Posterior vena cava (tissue), 2 donors: Measurements from ENCODE around the gene PLAC1. TPM values are rescaled to one million over a fixed set of nuclear protein-coding genes. Genes with fewer than 3 reads are reported as not detected.

Source experiments
- DNase-seq: peaks from one replicate; pipeline ENCODE4 v3.0.0-alpha.2; 2020; ENCODE audit warnings: low spot score
- intact Hi-C, 2 donors: fragments of 100-400 bp; cut with DNase I; formaldehyde crosslinking; loops; one replicate each; pipeline versions ENCODE4 v1.14.1 to v1.14.2; 2022 to 2023
- total RNA-seq, 2 donors: library from RNA; stranded (reverse); fragmentation: NEBNext Ultra II Directional; extraction: Animal tissue kit (Norgen Biotek cat#: 25700); gene quantifications; one replicate each; pipeline ENCODE4 v1.2.1, GENCODE V29; 2021
- donor health status: DM: yes; HTN: yes; CAD: no.
- donor health status: DM: yes; HTN: yes; CAD: no.

Gene PLAC1
- total RNA-seq, 2 donors from 2014 or later, result not detected

DNA sequence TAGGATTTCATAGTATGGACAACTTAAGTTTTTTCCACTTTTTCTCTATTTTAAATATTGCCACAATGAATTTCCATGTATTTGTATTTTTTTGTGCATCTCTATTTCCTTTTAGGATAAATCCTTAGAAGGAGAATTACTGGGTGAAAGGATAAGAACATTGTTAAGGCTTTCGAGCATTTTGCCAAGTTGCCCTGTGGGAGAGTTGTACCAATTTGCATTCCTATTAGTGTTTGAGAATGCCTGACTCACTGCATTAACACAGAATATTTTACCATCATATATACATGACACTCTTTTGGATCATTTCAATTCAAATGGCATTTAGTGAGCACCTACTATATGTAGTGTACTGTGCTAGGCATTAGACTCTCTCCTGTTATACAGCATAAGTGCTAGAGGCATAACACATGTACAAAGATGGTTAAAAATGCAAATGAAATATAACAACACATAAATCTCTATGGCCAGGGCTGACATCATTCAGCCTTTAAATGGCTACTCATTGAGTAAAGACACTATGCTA lies 57.0 kb downstream of the PLAC1 start:
- DNase-seq, result no peak
- intact Hi-C loops, result no loop called here

DNA sequence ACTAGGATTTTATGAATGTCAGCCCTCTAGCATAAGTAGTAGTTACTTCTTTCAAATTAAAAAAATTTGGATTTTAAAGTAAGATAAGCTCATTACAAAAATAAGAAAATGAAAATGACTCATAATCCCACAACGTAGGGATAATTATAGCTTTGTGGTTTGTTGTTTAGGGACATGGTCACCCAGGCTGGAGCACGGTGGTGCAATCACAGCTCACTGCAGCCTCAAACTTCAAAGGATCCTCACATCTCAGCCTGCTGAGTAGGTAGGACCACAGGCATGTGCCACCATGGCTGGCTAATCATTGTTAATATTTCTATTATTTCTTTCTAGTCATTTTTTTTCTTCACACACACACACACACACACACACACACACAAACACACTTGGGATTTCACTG lies 57.6 kb downstream of the PLAC1 start:
- intact Hi-C loops, result no loop called here
- DNase-seq, result no peak

DNA sequence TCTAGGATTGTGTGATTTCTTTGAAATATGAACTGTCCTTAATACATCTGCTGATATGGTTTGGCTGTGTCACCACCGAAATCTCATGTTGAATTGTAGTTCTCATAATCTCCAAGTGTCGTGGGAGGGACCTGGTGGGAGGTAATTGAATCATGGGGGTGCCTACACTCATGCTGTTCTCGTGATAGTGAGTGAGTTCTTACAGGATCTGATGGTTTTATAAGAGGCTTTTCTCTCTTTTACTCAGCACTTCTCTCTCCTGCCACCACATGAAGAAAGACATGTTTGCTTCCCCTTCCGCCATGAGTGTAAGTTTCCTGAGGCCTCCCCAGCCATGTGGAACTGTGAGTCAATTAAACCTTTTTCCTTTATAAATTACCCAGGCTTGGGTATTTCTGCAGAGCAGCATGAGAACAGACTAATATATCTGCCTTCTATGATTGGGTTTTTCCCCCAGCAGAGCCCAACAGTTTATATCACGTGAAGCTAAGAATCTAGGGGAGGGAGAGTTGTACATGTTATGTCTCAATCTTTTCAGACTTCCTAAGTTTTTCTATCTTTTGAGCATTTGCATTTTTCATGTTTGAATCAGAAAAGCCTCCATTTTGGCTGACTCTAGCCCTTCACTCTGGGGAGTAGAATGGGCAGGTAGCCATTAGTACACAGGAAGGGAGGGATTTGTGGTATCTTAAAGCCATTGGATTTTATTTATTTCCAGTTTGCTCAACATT lies 58.9 kb downstream of the PLAC1 start:
- intact Hi-C loops, result no loop called here
- no peak for DNase-seq

DNA sequence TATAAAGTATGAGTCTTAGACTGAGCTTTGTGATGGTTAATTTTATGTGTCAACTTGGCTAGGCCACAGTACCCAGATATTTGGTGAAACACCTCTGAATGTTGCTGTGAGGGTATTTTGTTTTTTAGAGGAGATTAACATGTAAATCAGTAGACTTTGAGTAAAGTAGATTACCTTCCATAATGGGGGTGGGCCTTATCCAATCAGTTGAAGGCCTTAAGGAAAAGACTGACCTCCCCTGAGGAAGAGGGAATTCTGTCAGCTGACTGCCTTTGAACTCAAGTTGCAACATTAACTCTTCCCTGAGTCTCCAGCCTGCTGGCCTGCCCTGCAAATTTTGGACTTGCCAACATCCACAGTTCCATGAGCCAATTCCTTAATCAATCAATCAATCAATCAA lies 66.0 kb downstream of the PLAC1 start:
- intact Hi-C loops, result no loop called here
- no peak for DNase-seq

DNA sequence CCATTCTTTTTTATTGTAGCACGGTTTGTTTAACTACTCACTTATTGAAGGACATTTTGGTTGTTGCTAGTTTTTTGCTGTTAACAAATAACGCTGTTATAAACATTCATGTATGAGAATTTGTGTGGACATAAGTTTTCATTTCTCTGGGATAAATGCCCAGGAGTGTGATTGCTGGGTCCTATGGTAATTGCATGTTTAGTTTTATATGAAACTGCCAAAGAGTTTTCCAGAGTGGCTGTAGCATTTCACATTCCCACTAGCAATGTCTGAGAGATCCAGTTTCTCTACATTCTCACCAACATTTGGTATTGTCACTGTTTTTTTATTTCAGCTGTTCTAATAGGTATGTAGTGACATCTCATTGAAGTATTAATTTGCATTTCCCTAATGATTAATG lies 66.8 kb downstream of the PLAC1 start:
- intact Hi-C loops, result no loop called here
- DNase-seq, result no peak

DNA sequence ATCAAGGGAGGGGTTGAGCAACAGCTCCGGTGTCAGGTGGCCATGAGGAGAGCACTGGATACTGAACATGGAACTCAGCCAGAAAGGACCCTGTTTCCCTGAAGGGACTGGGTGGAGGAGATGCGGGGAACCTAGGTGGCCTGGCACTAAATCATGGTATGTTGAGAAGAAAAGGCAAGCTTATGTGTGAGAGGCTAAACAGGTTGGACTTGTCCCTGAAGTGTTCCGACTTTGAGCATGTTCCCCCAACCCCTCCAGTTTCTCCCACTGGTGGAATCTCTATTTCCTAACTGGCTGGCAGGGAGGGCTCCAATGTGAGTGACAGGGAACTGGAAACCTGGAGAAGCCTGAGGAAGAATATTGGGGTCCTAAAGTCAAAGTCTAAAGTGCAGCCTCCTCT lies 69.5 kb downstream of the PLAC1 start:
- intact Hi-C loops, result no loop called here
- no peak for DNase-seq

DNA sequence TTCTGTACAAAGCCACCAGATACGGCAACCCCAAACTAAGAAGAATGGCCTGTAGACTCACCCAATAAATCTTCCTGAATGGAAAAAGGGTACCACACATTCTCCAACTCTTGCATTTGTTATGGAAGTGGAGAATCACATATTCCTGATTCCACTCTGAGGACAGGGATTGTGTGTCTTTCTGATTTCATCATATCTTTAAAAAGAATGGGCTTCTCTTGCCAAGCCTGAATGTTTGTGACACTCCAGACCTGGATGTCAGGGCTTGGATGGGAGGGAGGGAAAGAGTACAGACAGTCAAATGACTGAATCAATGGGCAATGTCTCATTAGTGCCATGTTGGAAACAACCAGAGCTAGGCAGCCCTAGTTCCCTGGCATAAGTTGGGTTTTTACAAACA lies 77.4 kb downstream of the PLAC1 start:
- DNase-seq, result no peak
- intact Hi-C loops, result no loop called here

DNA sequence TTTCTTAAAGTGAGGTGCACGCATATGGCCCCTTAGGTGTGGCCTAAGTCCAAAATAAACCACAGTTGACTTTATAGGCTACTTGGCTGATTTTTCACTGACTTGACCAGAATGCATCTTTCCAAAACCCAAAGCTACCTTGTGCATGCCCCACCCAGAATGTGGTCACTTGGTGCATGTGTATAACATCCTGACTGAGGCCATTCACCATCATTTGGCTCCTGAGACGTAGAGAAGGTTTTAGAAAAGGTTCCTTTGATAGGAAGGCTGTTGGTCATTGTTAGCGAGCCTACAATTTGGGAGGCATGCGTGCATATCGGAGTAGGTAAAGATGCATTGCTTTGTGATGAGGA lies 84.6 kb downstream of the PLAC1 start:
- no peak for DNase-seq
- intact Hi-C loops, result no loop called here

DNA sequence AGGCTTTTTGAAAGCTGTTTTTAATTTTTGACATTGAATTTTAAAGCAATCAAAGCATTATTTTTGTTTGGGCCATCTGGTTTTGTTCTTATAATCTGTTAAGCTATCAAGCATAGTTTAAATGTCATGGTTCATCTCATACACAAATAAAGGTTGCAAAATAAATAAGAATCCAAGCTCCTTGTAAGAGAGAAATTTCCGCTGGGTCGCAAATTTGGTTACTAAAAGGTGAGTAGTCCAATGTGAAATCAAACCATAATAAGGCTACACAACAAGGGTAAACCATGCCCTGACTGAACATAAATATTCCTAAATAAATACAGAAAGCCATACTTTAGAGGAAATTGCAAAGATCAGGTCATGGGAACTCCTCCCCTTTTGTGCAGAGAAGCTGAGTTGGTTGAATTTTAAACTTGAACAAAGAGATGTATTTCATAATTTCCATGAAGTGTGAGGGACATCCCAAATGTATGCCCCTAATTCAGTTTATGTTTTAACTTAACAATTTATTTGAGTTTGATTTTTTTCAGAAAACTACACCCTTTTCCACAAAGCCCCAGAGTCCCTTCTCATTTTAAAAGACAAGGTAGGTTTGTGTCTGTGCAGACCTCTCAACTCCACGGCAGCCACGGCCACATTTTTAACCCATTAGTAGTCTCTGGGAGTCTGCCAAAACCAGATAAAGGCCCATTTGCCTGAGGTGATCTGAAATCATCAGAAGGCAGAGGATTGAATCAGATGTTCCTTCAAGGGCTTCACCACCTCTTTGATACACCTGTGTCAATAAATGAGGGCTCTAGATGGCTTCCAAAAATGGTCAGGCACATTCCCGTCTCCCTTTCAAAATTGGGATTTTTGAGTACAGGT lies 85.2 kb downstream of the PLAC1 start:
- no peak for DNase-seq
- intact Hi-C loops, result no loop called here

DNA sequence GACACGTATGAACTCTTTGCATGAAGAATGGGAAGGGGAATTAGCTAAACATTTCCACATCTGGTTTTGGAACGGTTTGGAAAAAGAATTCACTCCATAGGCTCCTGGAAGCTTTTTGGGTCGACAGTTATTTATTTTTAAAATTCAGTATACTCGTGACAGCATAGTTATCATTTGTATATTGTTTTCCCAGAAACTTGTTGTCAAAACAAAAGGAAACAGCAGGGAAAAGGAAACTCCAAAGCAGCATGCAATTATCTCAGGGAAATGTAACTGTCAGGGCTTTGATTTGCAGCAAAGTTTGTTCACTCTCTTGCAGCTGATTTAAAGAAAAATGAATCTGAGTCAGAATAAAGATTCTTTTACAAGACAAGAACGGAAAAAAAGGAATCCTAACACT lies 86.5 kb downstream of the PLAC1 start:
- intact Hi-C loops, result no loop called here
- DNase-seq, result no peak

DNA sequence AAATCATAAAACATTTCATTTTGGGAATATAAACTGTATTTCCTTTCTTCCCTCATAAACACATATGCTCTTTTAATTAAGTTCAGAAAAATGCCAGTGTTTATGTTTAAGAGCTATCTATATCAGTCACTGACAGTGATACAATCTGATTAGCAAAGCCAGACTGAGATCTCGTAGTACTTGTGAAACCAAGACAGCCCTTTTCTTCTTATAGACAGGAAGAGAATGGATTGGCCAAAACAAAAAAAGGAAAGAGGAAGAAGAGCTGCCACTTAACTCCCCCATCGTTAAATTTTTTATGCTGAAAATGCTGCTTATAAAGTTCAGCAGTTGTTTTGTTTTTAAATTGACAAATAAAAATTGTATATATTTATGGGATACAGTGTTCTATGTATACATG lies 87.4 kb downstream of the PLAC1 start:
- intact Hi-C loops, result no loop called here
- no peak for DNase-seq

DNA sequence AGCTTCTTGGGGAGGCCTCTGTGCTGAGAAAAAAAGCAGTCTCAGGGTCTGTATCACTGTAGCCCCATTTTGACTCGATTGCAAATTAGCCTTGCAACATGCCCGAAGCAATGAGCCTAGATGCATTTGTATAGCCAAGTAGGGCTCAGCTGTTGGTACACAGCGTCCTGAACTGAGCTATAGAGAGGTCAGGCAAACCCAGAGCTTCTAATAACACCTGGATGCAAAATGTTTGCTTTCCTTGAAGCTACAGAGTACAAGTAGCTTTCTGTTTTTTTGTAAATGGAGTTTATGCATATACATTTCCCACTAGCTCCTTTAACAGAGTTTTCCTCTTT lies 87.8 kb downstream of the PLAC1 start:
- DNase-seq, result no peak
- intact Hi-C loops, result no loop called here

DNA sequence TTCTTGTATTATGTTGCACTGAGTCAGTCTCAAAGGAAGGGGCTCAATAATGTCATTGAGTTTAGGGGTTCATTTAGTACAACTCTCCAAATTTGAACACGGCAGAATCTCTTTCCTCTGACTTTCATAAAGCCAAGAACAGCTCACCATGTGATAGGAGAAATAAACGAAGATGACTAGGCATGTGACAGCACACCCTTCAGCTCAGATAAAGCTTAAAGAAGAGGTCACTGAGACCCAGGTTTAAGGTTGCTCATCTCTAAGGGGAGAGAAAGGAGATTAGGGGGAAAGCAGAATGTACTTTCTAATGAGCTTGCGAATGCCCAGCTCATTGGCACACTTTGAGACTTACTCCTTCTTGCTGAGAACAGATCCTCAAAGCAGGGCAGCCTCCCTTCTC lies 89.0 kb downstream of the PLAC1 start:
- intact Hi-C loops, result no loop called here
- no peak for DNase-seq

DNA sequence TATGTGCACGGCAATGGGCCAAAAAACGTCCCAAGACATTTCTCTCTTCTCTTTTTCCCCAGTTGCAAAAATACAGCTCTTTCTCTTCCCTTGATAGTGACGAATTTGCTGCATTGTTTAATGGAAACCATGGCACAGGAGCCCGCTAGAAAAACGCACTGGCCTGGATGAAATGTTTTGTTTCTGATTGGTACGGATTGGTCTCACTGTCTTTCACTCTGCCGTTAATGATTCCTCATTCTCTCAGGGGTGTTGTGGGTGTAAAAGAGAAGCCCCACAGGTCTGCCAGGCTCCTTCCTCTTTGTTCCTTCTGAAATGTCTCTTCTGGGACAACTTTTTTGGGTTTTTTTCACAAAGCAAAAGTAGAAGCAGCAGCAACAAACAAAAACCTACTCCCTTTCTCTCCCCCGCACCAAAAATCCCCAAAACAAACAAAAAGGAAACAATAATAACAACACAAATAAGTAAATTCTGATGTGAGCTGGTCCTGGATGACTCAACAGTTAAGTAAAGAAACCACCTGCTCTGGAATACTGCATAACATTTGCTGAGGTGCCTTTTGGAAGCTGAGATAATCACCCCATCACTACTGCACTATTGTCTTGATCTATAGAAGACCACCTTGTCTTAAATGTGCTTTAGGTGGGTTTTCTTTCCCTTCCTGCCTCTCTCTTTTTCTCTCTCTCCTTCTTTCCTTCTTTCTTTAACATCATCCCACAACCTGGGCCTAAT lies 89.8 kb downstream of the PLAC1 start:
- no peak for DNase-seq
- intact Hi-C loops, result no loop called here

DNA sequence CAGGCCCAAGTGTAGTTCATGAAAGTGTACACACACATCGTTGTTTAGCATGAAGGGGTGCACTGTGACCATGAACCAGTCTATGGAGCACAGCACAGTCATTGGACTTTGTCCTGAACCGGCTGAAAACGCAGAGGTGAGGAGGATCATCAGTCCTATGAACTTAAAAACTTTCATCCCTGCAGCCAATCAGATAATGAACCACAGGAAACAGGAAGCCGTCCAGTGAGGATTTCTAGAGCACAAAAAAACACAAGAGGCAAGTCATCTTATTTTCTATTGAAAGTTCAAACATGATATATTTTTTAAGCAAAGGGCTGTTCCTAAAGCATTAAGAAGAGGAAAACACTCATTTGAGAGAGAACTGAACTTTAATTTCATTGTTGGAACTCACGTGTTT lies 91.8 kb downstream of the PLAC1 start:
- no peak for DNase-seq
- intact Hi-C loops, result no loop called here

DNA sequence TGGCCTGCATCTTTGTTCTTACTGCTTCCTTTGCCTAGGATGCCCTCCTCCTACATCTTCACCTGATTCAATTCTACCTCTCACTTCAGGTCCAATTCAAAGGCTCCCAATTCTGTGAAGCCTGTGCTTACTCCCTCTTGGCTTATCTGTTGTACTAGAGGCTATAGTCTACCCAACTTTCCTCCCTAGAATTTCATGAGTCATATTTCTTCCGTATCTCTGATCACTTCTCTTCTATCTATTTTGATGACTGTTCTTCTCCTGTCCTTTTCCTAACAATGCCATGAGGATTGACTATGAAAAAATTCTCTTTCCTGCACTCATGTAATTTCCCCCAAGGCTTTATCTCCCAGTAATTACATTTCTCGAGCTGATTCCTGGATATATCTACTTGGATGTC lies 96.3 kb downstream of the PLAC1 start:
- no peak for DNase-seq
- intact Hi-C loops, result no loop called here

DNA sequence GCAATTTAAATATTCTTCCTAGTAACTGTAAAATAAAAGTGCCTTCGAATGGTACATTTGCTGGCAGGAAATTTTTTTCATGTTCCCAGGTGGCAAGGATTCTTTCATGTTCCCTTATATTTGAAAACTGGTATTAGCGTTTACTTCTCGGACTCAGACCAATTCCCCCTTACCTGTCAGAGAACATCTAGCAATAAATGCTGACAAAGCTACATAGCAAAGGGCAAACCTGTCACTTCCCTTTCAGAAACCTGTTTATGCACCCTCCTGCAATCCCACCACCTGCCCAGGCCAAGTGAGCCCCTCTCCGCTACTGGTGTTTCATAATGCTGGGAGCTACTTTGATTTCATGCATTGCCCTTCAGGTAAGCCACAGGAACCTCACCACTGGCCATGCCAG lies 100.1 kb downstream of the PLAC1 start:
- no peak for DNase-seq
- intact Hi-C loops, result no loop called here

DNA sequence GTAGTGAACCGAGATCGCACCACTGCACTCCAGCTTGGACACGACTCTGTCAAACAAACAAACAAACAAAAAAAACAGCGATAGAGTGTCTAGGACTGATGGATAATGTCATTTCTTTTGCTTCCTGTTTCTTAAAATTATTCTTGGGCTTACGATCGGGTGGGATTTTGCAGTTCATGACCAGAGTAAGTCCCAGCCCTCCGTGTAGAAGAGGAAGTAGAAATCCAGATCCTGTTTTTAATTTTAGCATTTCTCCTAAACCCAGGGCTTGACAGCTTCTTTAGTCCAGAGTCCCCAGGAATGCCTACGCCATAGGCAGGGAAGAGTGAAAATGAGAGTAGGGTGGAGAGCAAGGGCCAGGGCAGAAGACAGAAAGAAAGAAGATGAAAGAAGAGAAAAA lies 104.0 kb downstream of the PLAC1 start:
- intact Hi-C loops, result no loop called here
- DNase-seq, result no peak

DNA sequence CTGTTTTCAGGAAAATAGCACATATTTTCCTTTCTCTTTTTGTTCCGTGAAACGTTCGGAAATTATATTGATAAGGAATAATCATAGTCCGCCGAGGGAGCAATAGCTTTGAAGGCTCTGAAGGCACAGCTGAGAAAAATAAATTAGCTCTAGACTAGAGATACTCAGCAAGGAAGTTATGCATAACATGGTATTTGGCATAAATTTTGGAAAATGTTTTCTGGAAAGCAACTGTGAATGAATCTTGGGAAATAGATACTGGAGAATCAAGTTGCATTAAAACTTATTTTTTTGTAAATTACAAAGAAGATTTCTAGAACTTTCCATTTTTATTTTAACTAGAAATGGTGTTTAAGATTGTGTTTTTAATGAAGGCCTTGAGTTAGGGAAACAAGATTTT lies 105.9 kb downstream of the PLAC1 start:
- intact Hi-C loops, result no loop called here
- DNase-seq, result no peak

DNA sequence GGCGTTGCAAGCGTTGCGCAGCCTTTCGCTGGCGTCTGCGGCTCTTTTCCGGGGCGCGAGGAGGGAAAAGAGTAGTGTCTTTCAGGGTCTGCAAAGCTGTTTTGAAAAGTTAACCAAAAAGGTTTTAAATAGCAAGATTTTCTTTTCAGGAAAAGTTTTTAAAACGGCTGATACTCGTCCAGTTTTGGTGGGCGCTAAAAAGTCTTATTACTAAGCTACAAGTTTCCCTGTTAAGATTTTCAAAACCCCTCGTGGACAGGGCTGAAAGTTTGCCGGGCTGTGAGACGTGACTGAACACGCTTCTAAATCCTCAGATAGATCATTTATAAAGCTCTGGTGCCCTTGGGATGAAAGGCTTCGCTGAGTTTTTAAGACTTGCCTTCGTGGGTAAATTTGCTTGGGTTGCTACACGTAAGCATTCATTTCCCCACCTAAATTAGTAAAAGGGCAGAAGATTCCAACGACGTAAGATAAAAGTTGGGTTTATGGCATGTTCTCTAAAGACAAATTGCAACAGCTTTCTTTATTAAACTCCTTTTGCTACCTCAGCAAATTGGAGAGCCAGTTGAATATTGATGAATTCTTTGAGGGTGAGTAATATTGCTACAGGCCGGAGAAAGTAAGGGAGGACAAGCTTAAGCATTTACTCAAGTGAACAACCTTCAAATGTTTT lies 106.8 kb downstream of the PLAC1 start:
- intact Hi-C loops, result no loop called here

More for the DNA sequence above, 106.8 kb downstream of the PLAC1 start:
- DNase-seq, result no peak
